Upper lobe of right lung (tissue), 1 donor: ENCODE results near the gene MICU1. TPM values are rescaled to one million over a fixed set of nuclear protein-coding genes. Genes with fewer than 3 reads are reported as not detected.

Source experiments
- ATAC-seq: fragments of 200-7000 bp; cut with Tn5 transposase; one replicate; pipeline ENCODE4 v1.9.1; 2020; ENCODE audit warnings: mild to moderate bottlenecking, moderate library complexity
- DNase-seq: peaks from one replicate; pipeline ENCODE4 v3.0.0-alpha.2; 2020
- H3K27ac ChIP-seq: fragments of 200-600 bp; one replicate; pipeline ENCODE4 v1.8.0; 2022
- H3K27me3 ChIP-seq: fragments of 200-600 bp; one replicate; pipeline ENCODE4 v1.8.0; 2022; ENCODE audit warnings: mild to moderate bottlenecking
- H3K36me3 ChIP-seq: fragments of 200-600 bp; one replicate; pipeline ENCODE4 v1.8.0; 2022
- H3K4me1 ChIP-seq: fragments of 200-600 bp; one replicate; pipeline ENCODE4 v1.8.0; 2022
- H3K4me3 ChIP-seq: fragments of 200-600 bp; one replicate; pipeline ENCODE4 v1.8.0; 2022; ENCODE audit warnings: mild to moderate bottlenecking
- H3K9me3 ChIP-seq: fragments of 200-600 bp; one replicate; pipeline ENCODE4 v1.8.0; 2022
- CTCF ChIP-seq: fragments of 200-600 bp; IDR thresholded peaks from one replicate; pipeline ENCODE4 v1.8.0; 2022; ENCODE audit warnings: antibody characterized with exemption
- intact Hi-C: fragments of 100-400 bp; cut with DNase I; formaldehyde crosslinking; loops from one replicate; pipeline ENCODE4 v1.11.0; 2022
- total RNA-seq: library from RNA; stranded (reverse); fragmentation: NEBNext Ultra II Directional; extraction: Animal tissue kit (Norgen Biotek cat#: 25700); gene quantifications from one replicate; pipeline ENCODE4 v1.2.1, GENCODE V29; 2021
- donor health status: DM: no; HTN: yes; CAD: no; lungs with severe emphysema.

MICU1 gene
- total RNA-seq, 1 donor from 2014 or later = 52.2 TPM

GRCh38 chr10:72511459-72511858 is 114.4 kb downstream of the MICU1 start:
- Histone ChIP-seq H3K4me1 (no peaks in the 10 kb centered on the region), H3K27ac (no peak overlapping the region), H3K4me3 (no peak overlapping the region), H3K27me3 (no peaks in the 10 kb centered on the region), H3K36me3 (no peaks in the 10 kb centered on the region), H3K9me3 (no peaks in the 10 kb centered on the region)
- ATAC-seq = peak; percentile 64
- no peak for DNase-seq
- TF ChIP-seq CTCF = no peak
- intact Hi-C loops = no loop called here

- ATAC-seq (no peak), DNase-seq (no peak)
- H3K36me3 ChIP-seq = no peaks in the 10 kb centered on the region
- H3K9me3 ChIP-seq = no peaks in the 10 kb centered on the region
- H3K4me1 ChIP-seq = no peaks in the 10 kb centered on the region
- no peak overlapping the region for H3K4me3 ChIP-seq
- TF ChIP-seq CTCF = no peak
- no peaks in the 10 kb centered on the region for H3K27me3 ChIP-seq
- intact Hi-C loops = no loop called here
- no peak overlapping the region for H3K27ac ChIP-seq
Measured at GRCh38 chr10:72509941-72510340, 115.9 kb downstream of the MICU1 start.

DNA sequence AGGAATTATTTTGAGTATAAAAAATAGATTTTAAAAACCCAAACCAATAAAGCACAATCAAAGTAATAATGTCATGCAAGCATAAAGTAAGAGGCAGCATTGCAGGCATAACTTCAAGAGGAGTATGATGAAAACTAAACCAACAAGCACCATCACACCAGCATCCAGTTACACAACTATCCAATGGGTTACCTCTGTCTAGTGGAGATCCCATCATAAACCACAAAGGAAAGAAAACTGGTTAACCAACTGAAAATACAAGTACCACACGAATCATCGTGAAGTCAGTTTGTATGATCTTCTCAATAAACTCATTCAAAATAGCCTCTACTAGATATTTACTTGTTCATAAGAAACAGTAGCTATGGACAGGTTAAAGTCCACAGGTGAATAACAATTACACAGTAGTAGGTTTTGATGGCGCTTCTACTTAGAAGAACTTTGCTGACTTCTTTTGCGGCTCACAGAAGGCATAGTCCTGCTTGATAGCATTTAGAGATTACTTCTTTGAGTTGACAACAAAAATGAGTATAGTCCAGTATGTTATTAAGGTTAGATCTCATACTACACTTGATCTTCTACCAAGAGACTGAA is 116.6 kb downstream of the MICU1 start:
- Histone ChIP-seq H3K9me3 (no peaks in the 10 kb centered on the region), H3K4me1 (no peaks in the 10 kb centered on the region), H3K36me3 (no peaks in the 10 kb centered on the region), H3K27me3 (no peaks in the 10 kb centered on the region), H3K27ac (no peak overlapping the region), H3K4me3 (no peak overlapping the region)
- DNase-seq (no peak), ATAC-seq (no peak)
- intact Hi-C loops = no loop called here
- TF ChIP-seq CTCF = no peak

GRCh38 chr10:72508033-72508432 is 117.8 kb downstream of the MICU1 start:
- no peaks in the 10 kb centered on the region for H3K4me1 ChIP-seq
- intact Hi-C loops = no loop called here
- H3K4me3 ChIP-seq = no peak overlapping the region
- no peak for ATAC-seq
- H3K27ac ChIP-seq = no peak overlapping the region
- DNase-seq = no peak
- TF ChIP-seq CTCF = no peak
- no peaks in the 10 kb centered on the region for H3K27me3 ChIP-seq
- no peaks in the 10 kb centered on the region for H3K36me3 ChIP-seq
- H3K9me3 ChIP-seq = no peaks in the 10 kb centered on the region

DNA sequence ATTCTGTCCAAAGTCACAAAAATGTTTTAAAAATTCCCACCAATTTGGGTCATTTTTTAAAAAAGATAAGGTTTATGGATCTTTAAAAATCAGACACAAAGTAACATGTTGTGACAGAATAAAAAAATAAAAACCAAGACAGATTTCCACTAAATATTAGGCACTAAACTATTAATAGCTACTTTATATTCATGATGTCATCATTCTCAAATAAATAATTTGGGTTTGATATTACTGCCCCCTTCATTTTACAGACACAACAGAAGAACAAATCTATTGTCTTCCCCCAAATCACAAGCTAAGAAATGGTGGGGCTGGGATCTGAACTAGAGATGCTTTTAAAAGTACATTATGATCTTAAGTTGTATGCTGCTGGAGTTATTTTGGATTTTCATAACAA is 119.4 kb downstream of the MICU1 start:
- no peak overlapping the region for H3K27ac ChIP-seq
- H3K4me3 ChIP-seq = no peak overlapping the region
- H3K27me3 ChIP-seq = no peaks in the 10 kb centered on the region
- H3K4me1 ChIP-seq = no peaks in the 10 kb centered on the region
- H3K36me3 ChIP-seq = no peaks in the 10 kb centered on the region
- intact Hi-C loops = no loop called here
- no peak for TF ChIP-seq CTCF
- no peaks in the 10 kb centered on the region for H3K9me3 ChIP-seq
- ATAC-seq (no peak), DNase-seq (no peak)

- Histone ChIP-seq H3K36me3 (no peaks in the 10 kb centered on the region), H3K27ac (no peak overlapping the region), H3K4me3 (no peak overlapping the region), H3K4me1 (no peaks in the 10 kb centered on the region), H3K9me3 (no peaks in the 10 kb centered on the region), H3K27me3 (no peaks in the 10 kb centered on the region)
- ATAC-seq (no peak), DNase-seq (no peak)
- TF ChIP-seq CTCF = no peak
- intact Hi-C loops = no loop called here
Measured at GRCh38 chr10:72505435-72505834, 120.4 kb downstream of the MICU1 start.
